A549 treated with GW870086 at 1 μM for 4 hours (cell line): ENCODE results near the gene FAH. TPM values are rescaled to one million over a fixed set of nuclear protein-coding genes. Genes with fewer than 3 reads are reported as not detected.

Experiments
- total RNA-seq: library from RNA; stranded (reverse); fragments of 200-300 nt; extraction: Qiagen RNA extraction; gene quantifications from 5 replicates; pipeline ENCODE4 v1.2.3, GENCODE V29; 2022; ENCODE audit warnings: low read depth

Gene FAH
- 31.1 to 43.7 TPM (median 32.3 TPM) in 5 replicates for total RNA-seq

DNA sequence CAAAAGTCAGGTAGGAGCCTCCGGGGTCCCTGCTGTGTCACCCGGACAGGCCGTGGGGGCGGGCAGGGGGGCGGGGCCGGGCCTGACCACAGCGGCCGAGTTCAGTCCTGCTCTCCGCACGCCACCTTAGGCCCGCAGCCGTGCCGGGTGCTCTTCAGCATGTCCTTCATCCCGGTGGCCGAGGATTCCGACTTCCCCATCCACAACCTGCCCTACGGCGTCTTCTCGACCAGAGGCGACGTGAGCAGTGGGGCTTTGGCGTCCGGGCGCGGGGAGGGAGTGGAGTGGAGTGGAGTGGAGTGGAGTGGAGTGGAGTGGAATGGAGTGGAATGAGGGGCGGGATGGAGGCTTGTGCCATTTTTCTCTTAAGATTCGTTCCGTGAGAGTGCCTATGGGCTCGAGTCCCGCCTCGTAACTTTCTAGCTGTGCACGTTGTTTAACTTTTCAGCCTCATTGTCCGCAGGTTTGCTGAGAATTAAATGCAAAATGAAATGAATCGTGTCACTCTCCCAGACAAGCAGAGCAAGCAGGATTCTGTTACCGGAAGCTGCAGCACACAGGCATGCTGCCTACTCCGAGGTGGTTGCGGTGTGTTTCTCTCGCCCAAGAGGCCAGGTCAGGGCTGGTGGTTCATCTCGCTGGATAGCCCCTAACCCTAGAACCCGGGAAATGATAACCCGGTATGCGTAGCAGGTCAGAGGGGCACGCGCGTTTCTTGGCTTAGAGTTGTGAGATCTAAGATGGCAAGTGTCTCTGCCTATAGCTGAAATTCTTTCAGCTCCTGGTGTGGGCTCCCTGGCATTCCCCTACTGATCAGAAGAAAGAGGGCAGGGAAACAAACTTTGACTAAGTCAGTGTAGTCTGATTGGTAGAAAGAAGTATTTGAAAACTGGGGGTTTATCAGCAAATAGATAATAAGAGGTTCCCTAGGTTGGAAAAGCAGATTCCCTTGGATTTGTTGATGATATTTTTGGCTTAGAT is at the start of gene FAH:
Gene FAH (plus strand): TSS at position 104 of the 981 bp plus-strand sequence. CDS start 56 bp downstream, at position 160.

Other genes starting within 250 kb of the FAH start
- 10.2 to 13.6 TPM (median 10.8 TPM) in 5 replicates for gene BCL2A1, start 181.8 kb upstream of the FAH start, total RNA-seq
- gene ZFAND6, start 93.3 kb upstream of the FAH start, total RNA-seq = 93.2 to 116 TPM (median 102 TPM) in 5 replicates
- 0.01 to 0.02 TPM (median 0.02 TPM) in 3 of 5 replicates, not detected in the others for gene CTXND1, start 99.2 kb downstream of the FAH start, total RNA-seq